ENCODE results near the gene IL1RL1. TPM values are rescaled to one million over a fixed set of nuclear protein-coding genes. Genes with fewer than 3 reads are reported as not detected.
A peak's percentile ranks its signal among the peaks of the same experiment; 100 is the strongest.
"Not testable (repeated sequence)": the region's sequence is repeated elsewhere in the genome, so short reads cannot be mapped to it uniquely, and the experiment has no call there.

IL1RL1 gene
- total RNA-seq, 1 experiment from 2014 or later, result not detected

DNA sequence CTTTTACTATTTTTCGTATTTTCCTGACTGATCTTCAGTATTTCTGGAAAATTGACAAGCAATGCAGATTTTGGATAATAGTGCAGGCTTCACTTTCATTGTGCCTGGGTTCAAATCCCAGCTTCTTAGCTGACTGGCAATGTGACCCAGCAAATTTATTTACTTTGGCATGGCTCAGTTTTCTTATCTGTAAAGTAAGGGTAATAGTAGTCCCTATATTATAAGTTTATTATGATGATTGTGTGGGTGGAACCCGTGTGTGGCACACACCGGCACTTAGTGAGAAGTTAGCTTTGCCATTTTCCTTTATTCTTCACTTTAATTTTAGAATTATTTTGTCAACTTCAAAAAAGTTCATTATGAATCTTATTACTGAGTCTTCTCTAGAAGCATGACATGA, 7.8 kb upstream of the IL1RL1 start:
- DNase-seq (ENCODE audit: low read depth in 1 of 2, low spot score in 2 of 2), result no peak
- no peak overlapping the region for H3K4me3 ChIP-seq
- H3K36me3 ChIP-seq, result no peaks in the 10 kb centered on the region
- H3K4me1 ChIP-seq (replicated peaks), result no peaks in the 10 kb centered on the region
- H3K9me3 ChIP-seq (replicated peaks), result no peaks in the 10 kb centered on the region
- H3K27me3 ChIP-seq (replicated peaks), result peaks cover 11% of the 10 kb centered on the region
- H3K27ac ChIP-seq, result no peak overlapping the region

DNA sequence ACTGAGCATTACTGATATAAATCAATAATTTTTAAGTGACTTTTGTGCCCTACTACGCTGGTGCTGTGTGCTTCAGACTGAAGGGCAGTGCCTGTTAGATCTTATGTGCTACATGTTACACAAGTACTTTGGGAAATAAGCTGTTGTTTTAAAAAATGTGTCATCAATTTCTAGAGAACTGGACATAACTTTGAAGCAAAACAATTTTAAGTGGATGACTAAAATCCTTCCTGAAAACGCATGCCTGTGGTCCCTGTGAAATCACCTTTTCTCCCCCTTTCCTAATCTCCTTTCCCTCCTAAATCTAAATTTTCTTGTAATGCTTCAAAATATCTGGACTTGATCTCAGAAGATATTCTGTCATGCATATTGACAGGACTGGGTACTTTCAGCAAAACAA, 7.1 kb upstream of the IL1RL1 start:
- DNase-seq (ENCODE audit: low read depth in 1 of 2, low spot score in 2 of 2), result no peak
- Histone ChIP-seq H3K36me3 (no peaks in the 10 kb centered on the region), H3K4me3 (no peak overlapping the region), H3K27me3 (replicated peaks) (peaks cover 11% of the 10 kb centered on the region), H3K4me1 (replicated peaks) (no peaks in the 10 kb centered on the region), H3K9me3 (replicated peaks) (no peaks in the 10 kb centered on the region), H3K27ac (no peak overlapping the region)

- H3K36me3 ChIP-seq, result no peaks in the 10 kb centered on the region
- H3K4me3 ChIP-seq, result no peak overlapping the region
- H3K27ac ChIP-seq, result no peak overlapping the region
- no peak for DNase-seq (ENCODE audit: low read depth in 1 of 2, low spot score in 2 of 2)
- H3K9me3 ChIP-seq (replicated peaks), result no peaks in the 10 kb centered on the region
- no peaks in the 10 kb centered on the region for H3K4me1 ChIP-seq (replicated peaks)
- peaks cover 11% of the 10 kb centered on the region for H3K27me3 ChIP-seq (replicated peaks)
Measured at GRCh38 chr2:102304711-102305611, 6.4 kb upstream of the IL1RL1 start.

DNA sequence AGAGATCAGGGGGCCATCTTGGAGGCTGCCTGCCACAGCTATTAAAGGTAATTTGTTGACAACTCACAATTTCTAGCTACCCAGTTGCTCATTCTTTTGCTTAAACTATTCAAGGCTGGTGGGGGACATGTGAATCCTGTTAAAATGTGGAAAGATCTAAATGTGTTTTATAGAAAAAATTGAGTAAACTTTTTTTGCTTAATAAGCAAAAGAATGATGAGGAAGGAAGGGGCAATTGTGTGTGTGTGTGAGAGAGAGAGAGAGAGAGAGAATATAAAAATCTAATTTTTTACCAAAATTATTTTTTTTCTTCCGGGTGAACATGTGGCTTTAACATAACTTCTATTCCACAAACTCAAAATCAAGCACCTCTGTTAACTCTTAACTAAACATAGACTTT, 5.2 kb upstream of the IL1RL1 start:
- Histone ChIP-seq H3K27ac (no peak overlapping the region), H3K4me1 (replicated peaks) (no peaks in the 10 kb centered on the region), H3K36me3 (no peaks in the 10 kb centered on the region), H3K9me3 (replicated peaks) (no peaks in the 10 kb centered on the region), H3K27me3 (replicated peaks) (peaks cover 11% of the 10 kb centered on the region), H3K4me3 (no peak overlapping the region)
- DNase-seq (ENCODE audit: low read depth in 1 of 2, low spot score in 2 of 2), result no peak

DNA sequence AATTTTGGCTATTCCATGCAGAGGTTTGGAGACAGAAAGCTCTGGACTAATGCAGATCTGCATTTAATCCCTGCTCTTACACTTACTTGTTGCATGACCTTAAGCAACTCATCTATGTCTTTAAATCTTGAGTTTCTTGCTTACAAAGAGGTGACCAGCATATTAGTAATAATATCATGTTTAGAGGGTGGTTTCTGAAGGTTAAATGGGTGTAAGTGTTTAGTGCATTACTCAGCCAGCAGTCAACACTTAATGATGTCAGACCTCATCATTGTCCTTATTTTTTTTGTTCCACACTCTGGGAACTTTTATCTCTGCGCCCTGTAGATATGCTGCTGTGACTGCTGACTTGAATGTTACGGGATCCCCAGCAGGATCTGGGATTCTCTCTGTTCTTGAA, 1.7 kb downstream of the IL1RL1 start:
- DNase-seq (ENCODE audit: low read depth in 1 of 2, low spot score in 2 of 2), result peak in 1 of 2 experiments; percentile 26
- no peak overlapping the region for H3K27ac ChIP-seq
- H3K36me3 ChIP-seq, result no peaks in the 10 kb centered on the region

DNA sequence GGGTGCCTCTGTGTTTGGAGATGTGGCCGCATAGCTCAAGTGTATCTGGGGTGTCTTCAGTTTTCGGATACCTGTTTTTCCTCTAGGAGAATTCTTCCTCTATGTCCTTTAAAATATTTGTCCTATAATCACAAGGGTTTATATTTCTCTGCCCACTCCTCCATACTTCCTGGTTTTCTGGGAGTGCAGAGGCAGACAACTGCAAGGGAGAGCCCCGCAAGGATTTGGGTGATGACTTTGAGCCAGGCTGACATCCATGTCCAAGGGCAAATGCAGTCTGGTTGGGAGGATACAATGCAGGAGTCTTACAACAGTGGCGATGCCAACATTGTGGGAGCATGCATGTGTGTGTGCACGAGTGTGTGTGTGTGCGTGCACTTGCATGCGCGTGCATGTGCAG, 2.1 kb downstream of the IL1RL1 start:
- no peak for DNase-seq (ENCODE audit: low read depth in 1 of 2, low spot score in 2 of 2)
- Histone ChIP-seq H3K4me1 (replicated peaks) (peaks cover 12% of the 10 kb centered on the region), H3K9me3 (replicated peaks) (no peaks in the 10 kb centered on the region), H3K36me3 (no peaks in the 10 kb centered on the region), H3K27ac (no peak overlapping the region), H3K4me3 (no peak overlapping the region), H3K27me3 (replicated peaks) (0 out of 2 replicates have a peak, but pooled peaks cover 2% of the 10 kb centered on the region)

More for the DNA sequence above, 1.7 kb downstream of the IL1RL1 start:
- peaks cover 12% of the 10 kb centered on the region for H3K4me1 ChIP-seq (replicated peaks)
- H3K9me3 ChIP-seq (replicated peaks), result no peaks in the 10 kb centered on the region
- 0 out of 2 replicates have a peak, but pooled peaks cover 2% of the 10 kb centered on the region for H3K27me3 ChIP-seq (replicated peaks)
- H3K4me3 ChIP-seq, result no peak overlapping the region

GRCh38 chr2:102313950-102314349, 2.6 kb downstream of the IL1RL1 start:
- H3K4me3 ChIP-seq, result no peak overlapping the region
- no peaks in the 10 kb centered on the region for H3K36me3 ChIP-seq
- H3K27ac ChIP-seq, result no peak overlapping the region
- no peak for DNase-seq (ENCODE audit: low read depth in 1 of 2, low spot score in 2 of 2)
- peaks cover 12% of the 10 kb centered on the region for H3K4me1 ChIP-seq (replicated peaks)
- 0 out of 2 replicates have a peak, but pooled peaks cover 2% of the 10 kb centered on the region for H3K27me3 ChIP-seq (replicated peaks)
- no peaks in the 10 kb centered on the region for H3K9me3 ChIP-seq (replicated peaks)

GRCh38 chr2:102315921-102316320, 4.6 kb downstream of the IL1RL1 start:
- DNase-seq (ENCODE audit: low read depth in 1 of 2, low spot score in 2 of 2), result no peak
- no peak overlapping the region for H3K27ac ChIP-seq
- H3K4me1 ChIP-seq (replicated peaks), result peaks cover 12% of the 10 kb centered on the region
- no peak overlapping the region for H3K4me3 ChIP-seq
- no peaks in the 10 kb centered on the region for H3K36me3 ChIP-seq
- H3K9me3 ChIP-seq (replicated peaks), result no peaks in the 10 kb centered on the region
- 0 out of 2 replicates have a peak, but pooled peaks cover 2% of the 10 kb centered on the region for H3K27me3 ChIP-seq (replicated peaks)

GRCh38 chr2:102317715-102318114, 6.4 kb downstream of the IL1RL1 start:
- Histone ChIP-seq H3K27me3 (replicated peaks) (peaks cover 2% of the 10 kb centered on the region; the same call in 1 of the 2 replicates), H3K36me3 (no peaks in the 10 kb centered on the region), H3K9me3 (replicated peaks) (no peaks in the 10 kb centered on the region)

GRCh38 chr2:102318437-102318836, 7.1 kb downstream of the IL1RL1 start:
- H3K36me3 ChIP-seq, result no peaks in the 10 kb centered on the region
- H3K4me3 ChIP-seq, result no peak overlapping the region
- no peak for DNase-seq (ENCODE audit: low read depth in 1 of 2, low spot score in 2 of 2)
- no peaks in the 10 kb centered on the region for H3K9me3 ChIP-seq (replicated peaks)
- no peaks in the 10 kb centered on the region for H3K4me1 ChIP-seq (replicated peaks)
- peaks cover 2% of the 10 kb centered on the region; the same call in 1 of the 2 replicates for H3K27me3 ChIP-seq (replicated peaks)
- H3K27ac ChIP-seq, result no peak overlapping the region

More at GRCh38 chr2:102317715-102318114, 6.4 kb downstream of the IL1RL1 start:
- Histone ChIP-seq H3K4me3 (no peak overlapping the region), H3K27ac (no peak overlapping the region), H3K4me1 (replicated peaks) (peaks cover 7% of the 10 kb centered on the region)
- DNase-seq (ENCODE audit: low read depth in 1 of 2, low spot score in 2 of 2), result no peak

GRCh38 chr2:102321941-102322719, 10.8 kb downstream of the IL1RL1 start:
- DNase-seq (ENCODE audit: low read depth in 1 of 2, low spot score in 2 of 2), result no peak
- Histone ChIP-seq H3K4me3 (no peak overlapping the region), H3K9me3 (replicated peaks) (no peaks in the 10 kb centered on the region)

DNA sequence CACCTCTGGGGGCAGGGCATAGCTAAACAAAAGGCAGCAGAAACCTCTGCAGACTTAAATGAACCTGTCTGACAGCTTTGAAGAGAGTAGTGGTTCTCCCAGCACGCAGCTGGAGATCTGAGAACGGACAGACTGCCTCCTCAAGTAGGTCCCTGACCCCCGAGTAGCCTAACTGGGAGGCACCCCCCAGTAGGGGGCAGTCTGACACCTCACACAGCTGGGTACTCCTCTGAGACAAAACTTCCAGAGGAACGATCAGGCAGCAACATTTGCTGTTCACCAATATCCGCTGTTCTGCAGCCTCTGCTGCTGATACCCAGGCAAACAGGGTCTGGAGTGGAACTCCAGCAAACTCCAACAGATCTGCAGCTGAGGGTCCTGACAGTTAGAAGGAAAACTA, 13.6 kb downstream of the IL1RL1 start:
- H3K36me3 ChIP-seq; H3K27ac ChIP-seq; H3K9me3 ChIP-seq (replicated peaks); DNase-seq (ENCODE audit: low read depth in 1 of 2, low spot score in 2 of 2); H3K27me3 ChIP-seq (replicated peaks); H3K4me1 ChIP-seq (replicated peaks); H3K4me3 ChIP-seq: not testable (repeated sequence)

More at GRCh38 chr2:102321941-102322719, 10.8 kb downstream of the IL1RL1 start:
- H3K36me3 ChIP-seq, result no peaks in the 10 kb centered on the region
- H3K27me3 ChIP-seq (replicated peaks), result no peaks in the 10 kb centered on the region; the same call in 1 of the 2 replicates
- H3K4me1 ChIP-seq (replicated peaks), result no peaks in the 10 kb centered on the region
- no peak overlapping the region for H3K27ac ChIP-seq

DNA sequence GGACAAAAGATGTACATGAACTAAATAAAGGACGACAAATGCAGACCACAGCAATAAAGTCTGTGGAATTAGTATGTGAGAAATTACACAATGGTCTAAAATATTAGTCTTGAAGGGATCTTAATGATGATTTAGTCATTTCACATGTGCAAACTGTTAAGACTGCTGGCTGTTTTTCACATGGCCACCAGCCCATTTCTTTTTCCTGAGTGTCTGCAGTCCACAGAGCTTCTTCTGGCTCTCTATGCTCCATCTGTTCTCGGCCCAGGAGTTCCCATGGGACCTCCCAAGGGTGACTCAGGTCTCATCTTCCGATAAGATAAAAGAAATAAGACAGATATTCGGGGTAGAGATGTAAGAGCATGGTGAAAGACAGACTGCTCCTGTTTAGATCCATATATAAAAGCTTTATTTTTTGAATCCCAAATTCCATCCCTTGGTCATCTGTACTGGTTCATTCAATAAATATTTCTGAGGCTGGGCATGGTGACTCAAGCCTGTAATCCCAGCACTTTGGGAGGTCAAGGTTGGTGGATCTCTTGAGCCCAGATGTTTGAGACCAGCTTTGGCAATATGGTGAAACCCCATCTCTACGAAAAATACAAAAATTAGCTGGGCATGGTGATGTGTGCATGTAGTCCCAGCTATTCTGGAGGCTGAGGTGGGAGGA, 20.1 kb downstream of the IL1RL1 start:
- Histone ChIP-seq H3K4me1 (replicated peaks) (no peaks in the 10 kb centered on the region), H3K27ac (no peak overlapping the region), H3K9me3 (replicated peaks) (no peaks in the 10 kb centered on the region), H3K27me3 (replicated peaks) (no peaks in the 10 kb centered on the region), H3K36me3 (no peaks in the 10 kb centered on the region), H3K4me3 (no peak overlapping the region)
- DNase-seq (ENCODE audit: low read depth in 1 of 2, low spot score in 2 of 2), result no peak

Data from SJSA1 (cell line).